IMR-90 (cell line): Measurements from ENCODE around the gene RRAGC.

ENCODE experiments used
- BHLHE40 ChIP-seq: fragments of 150-350 bp; IDR thresholded peaks from 2 replicates; pipeline ENCODE4 v1.6.1; 2016; ENCODE audit warnings: mild to moderate bottlenecking, low read depth, low read length
- CTCF ChIP-seq: conservative IDR thresholded peaks from 2 replicates; pipeline ENCODE4 v1.5.1; 2012; ENCODE audit warnings: mild to moderate bottlenecking, low read depth, low read length, improper control_type of control experiment
- ELK1 ChIP-seq: fragments of 150-350 bp; IDR thresholded peaks from 2 replicates; pipeline ENCODE4 v1.6.1; 2016; ENCODE audit warnings: low read depth, mild to moderate bottlenecking, low read length, moderate library complexity, borderline replicate concordance
- POLR2A ChIP-seq: IDR thresholded peaks from 2 replicates; pipeline ENCODE4 v1.6.1; 2012; ENCODE audit warnings: mild to moderate bottlenecking, low read depth, low read length
- RAD21 ChIP-seq: IDR thresholded peaks from 2 replicates; pipeline ENCODE4 v1.6.1; 2012; ENCODE audit warnings: low read length, improper control_type of control experiment
- RFX5 ChIP-seq: IDR thresholded peaks from 2 replicates; pipeline ENCODE4 v1.8.0; 2012; ENCODE audit warnings: low read depth, mild to moderate bottlenecking, low read length, moderate library complexity
- SMC3 ChIP-seq: fragments of 150-350 bp; IDR thresholded peaks from 2 replicates; pipeline ENCODE4 v1.6.1; 2016; ENCODE audit warnings: low read depth, mild to moderate bottlenecking, antibody characterized with exemption, low read length, moderate library complexity
- USF2 ChIP-seq: fragments of 150-350 bp; IDR thresholded peaks from 2 replicates; pipeline ENCODE4 v1.6.1; 2017; ENCODE audit warnings: mild to moderate bottlenecking, antibody characterized with exemption, low read length, low read depth

- TF ChIP-seq CTCF, result no peak
- no peak for TF ChIP-seq RFX5
- no peak for TF ChIP-seq RAD21
- no peak for TF ChIP-seq POLR2A
- TF ChIP-seq ELK1, result no peak
- no peak for TF ChIP-seq USF2
- no peak for TF ChIP-seq SMC3
- no peak for TF ChIP-seq BHLHE40
Observed at GRCh38 chr1:38804062-38804886, 55.3 kb downstream of the RRAGC start.
